ENCODE data around the gene CEBPB. TPM values are rescaled to one million over a fixed set of nuclear protein-coding genes. Genes with fewer than 3 reads are reported as not detected.

The CEBPB gene
- total RNA-seq, 6 experiments from 2014 or later, result 57.9 to 62.8 (median 59.8) TPM

- no peak overlapping the region for H3K4me3 Mint-ChIP-seq
Observed at GRCh38 chr20:50233325-50234212, 42.9 kb downstream of the CEBPB start.

DNA sequence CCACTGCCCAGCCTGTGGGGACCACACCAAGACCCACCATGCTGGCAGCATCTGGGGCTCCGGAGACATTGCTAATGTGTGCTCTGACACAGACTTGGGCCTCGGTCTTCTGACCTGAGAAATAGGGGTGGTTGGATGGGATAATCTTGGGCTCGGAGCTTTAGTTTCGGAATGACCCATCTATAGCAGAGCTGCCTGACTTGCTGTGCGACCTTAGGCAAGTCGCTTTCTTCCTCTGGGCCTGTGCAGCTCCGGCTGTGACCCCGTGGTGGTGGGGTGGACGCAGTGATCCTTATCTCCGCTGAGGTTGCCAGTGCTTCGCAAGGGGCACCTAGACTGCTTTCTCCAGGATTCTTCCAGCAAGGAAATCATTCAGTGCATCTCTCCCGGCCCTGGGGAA is 43.7 kb downstream of the CEBPB start:
- Mint-ChIP-seq H3K27ac (no peak overlapping the region), H3K9me3 (no peaks in the 10 kb centered on the region), H3K36me3 (ENCODE audit: low read depth) (no peaks in the 10 kb centered on the region), H3K4me3 (no peak overlapping the region), H3K4me1 (ENCODE audit: low read depth) (no peaks in the 10 kb centered on the region), H3K27me3 (ENCODE audit: insufficient read depth) (peaks cover 7% of the 10 kb centered on the region)
- TF ChIP-seq, protein P1, sequence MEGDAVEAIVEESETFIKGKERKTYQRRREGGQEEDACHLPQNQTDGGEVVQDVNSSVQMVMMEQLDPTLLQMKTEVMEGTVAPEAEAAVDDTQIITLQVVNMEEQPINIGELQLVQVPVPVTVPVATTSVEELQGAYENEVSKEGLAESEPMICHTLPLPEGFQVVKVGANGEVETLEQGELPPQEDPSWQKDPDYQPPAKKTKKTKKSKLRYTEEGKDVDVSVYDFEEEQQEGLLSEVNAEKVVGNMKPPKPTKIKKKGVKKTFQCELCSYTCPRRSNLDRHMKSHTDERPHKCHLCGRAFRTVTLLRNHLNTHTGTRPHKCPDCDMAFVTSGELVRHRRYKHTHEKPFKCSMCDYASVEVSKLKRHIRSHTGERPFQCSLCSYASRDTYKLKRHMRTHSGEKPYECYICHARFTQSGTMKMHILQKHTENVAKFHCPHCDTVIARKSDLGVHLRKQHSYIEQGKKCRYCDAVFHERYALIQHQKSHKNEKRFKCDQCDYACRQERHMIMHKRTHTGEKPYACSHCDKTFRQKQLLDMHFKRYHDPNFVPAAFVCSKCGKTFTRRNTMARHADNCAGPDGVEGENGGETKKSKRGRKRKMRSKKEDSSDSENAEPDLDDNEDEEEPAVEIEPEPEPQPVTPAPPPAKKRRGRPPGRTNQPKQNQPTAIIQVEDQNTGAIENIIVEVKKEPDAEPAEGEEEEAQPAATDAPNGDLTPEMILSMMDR (IDR thresholded peaks at IDR 0.05), result no peak
- no peak for DNase-seq

More at GRCh38 chr20:50233325-50234212, 42.9 kb downstream of the CEBPB start:
- TF ChIP-seq, protein P1 (IDR thresholded peaks at IDR 0.05), result no peak
- Mint-ChIP-seq H3K36me3 (ENCODE audit: low read depth) (no peaks in the 10 kb centered on the region), H3K27me3 (ENCODE audit: insufficient read depth) (peaks cover 6% of the 10 kb centered on the region), H3K27ac (no peak overlapping the region), H3K9me3 (no peaks in the 10 kb centered on the region), H3K4me1 (ENCODE audit: low read depth) (no peaks in the 10 kb centered on the region)
- no peak for DNase-seq

GRCh38 chr20:50237349-50237748 is 46.7 kb downstream of the CEBPB start:
- H3K4me1 Mint-ChIP-seq (ENCODE audit: low read depth), result peaks cover 13% of the 10 kb centered on the region
- no peak overlapping the region for H3K4me3 Mint-ChIP-seq
- H3K36me3 Mint-ChIP-seq (ENCODE audit: low read depth), result no peaks in the 10 kb centered on the region
- TF ChIP-seq, protein P1 (IDR thresholded peaks at IDR 0.05), result no peak
- no peak for DNase-seq
- H3K9me3 Mint-ChIP-seq, result no peaks in the 10 kb centered on the region
- H3K27ac Mint-ChIP-seq, result no peak overlapping the region
- H3K27me3 Mint-ChIP-seq (ENCODE audit: insufficient read depth), result peaks cover 8% of the 10 kb centered on the region

DNA sequence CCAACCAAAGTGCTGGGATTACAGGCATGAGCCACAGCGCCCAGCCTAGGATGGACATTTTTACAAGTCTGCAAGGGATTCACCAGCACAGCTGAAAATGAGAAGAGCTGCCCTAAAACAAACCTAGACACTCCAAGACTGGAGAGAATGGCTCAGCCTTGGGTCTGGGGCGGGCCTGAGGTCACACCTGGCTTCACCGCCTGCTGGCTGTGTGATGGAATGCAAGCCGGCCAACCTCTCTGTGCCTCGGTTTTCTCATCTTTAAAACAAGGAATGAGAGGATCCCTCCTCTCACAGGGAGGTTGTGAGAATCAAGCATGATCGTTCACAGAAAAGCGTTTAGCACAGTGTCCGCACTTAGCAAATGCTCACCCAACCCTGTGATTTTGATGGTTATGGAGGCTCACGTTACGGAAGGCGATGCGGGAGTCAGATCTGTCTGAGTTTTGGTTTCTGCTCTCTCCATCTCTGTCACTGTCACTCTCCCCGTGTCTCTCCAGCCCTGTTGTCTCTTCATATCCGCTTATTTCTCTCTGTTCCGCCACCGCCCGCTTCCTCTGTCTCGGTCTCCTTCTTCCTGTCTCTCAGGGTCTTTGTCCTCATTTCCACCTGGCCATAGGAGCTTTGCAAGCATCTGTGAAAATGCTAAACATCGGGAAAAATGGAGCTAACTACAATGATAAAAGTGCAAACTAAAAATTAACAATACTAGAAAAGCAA is 47.6 kb downstream of the CEBPB start:
- no peak overlapping the region for H3K4me3 Mint-ChIP-seq
- H3K27me3 Mint-ChIP-seq (ENCODE audit: insufficient read depth), result peaks cover 8% of the 10 kb centered on the region
- H3K27ac Mint-ChIP-seq, result no peak overlapping the region
- peaks cover 13% of the 10 kb centered on the region for H3K4me1 Mint-ChIP-seq (ENCODE audit: low read depth)
- no peaks in the 10 kb centered on the region for H3K9me3 Mint-ChIP-seq
- DNase-seq, result no peak
- no peaks in the 10 kb centered on the region for H3K36me3 Mint-ChIP-seq (ENCODE audit: low read depth)
- TF ChIP-seq, protein P1 (IDR thresholded peaks at IDR 0.05), result no peak

GRCh38 chr20:50240092-50240491 is 49.5 kb downstream of the CEBPB start:
- DNase-seq, result no peak
- Mint-ChIP-seq H3K36me3 (ENCODE audit: low read depth) (no peaks in the 10 kb centered on the region), H3K27me3 (ENCODE audit: insufficient read depth) (peaks cover 6% of the 10 kb centered on the region), H3K4me1 (ENCODE audit: low read depth) (peaks cover 17% of the 10 kb centered on the region), H3K4me3 (no peak overlapping the region), H3K9me3 (no peaks in the 10 kb centered on the region), H3K27ac (no peak overlapping the region)
- TF ChIP-seq, protein P1 (IDR thresholded peaks at IDR 0.05), result no peak
